Heart right ventricle (tissue), 16 donors: ENCODE measurements around the gene CDKN2AIP. TPM values are rescaled to one million over a fixed set of nuclear protein-coding genes. Genes with fewer than 3 reads are reported as not detected.

Experiments used
- ATAC-seq, 8 donors: fragments of 200-7000 bp; cut with Tn5 transposase; one replicate each; pipeline ENCODE4 v1.9.1; 2020; ENCODE audit warnings: mild to moderate bottlenecking in 8 of 8, moderate library complexity in 8 of 8, moderate number of reproducible peaks in 1 of 8
- DNase-seq, 2 donors: peaks; one replicate each; pipeline ENCODE4 v3.0.0-alpha.2; 2020
- H3K27ac ChIP-seq, 10 donors: fragments of 200-600 bp; sonication (generic) in 2 of 10; one replicate each; pipeline versions ENCODE4 v1.5.0 to v1.8.0; 2020 to 2022; ENCODE audit warnings: mild to moderate bottlenecking in 3 of 10
- H3K27me3 ChIP-seq, 7 donors: fragments of 200-600 bp; one replicate each; pipeline ENCODE4 v1.8.0; 2021 to 2022; ENCODE audit warnings: mild to moderate bottlenecking in 2 of 7
- H3K36me3 ChIP-seq, 9 donors: fragments of 200-600 bp; sonication (generic) in 1 of 9; one replicate each; pipeline versions ENCODE4 v1.5.0 to v1.8.0; 2020 to 2022; ENCODE audit warnings: mild to moderate bottlenecking in 2 of 9
- H3K4me1 ChIP-seq, 9 donors: fragments of 200-600 bp; sonication (generic) in 1 of 9; one replicate each; pipeline versions ENCODE4 v1.5.0 to v1.8.0; 2020 to 2022; ENCODE audit warnings: mild to moderate bottlenecking in 4 of 9
- H3K4me3 ChIP-seq, 10 donors: fragments of 200-600 bp; sonication (generic) in 2 of 10; one replicate each; pipeline versions ENCODE4 v1.5.0 to v1.8.0; 2020 to 2022; ENCODE audit warnings: mild to moderate bottlenecking in 7 of 10, moderate library complexity in 2 of 10
- H3K9me3 ChIP-seq, 11 donors: fragments of 200-600 bp in 10 of 11; sonication (generic) in 2 of 11; one replicate each; pipeline versions ENCODE4 v1.5.0 to v1.8.0; 2013 to 2022; ENCODE audit warnings: mild to moderate bottlenecking in 2 of 11, control low read depth in 1 of 11, moderate library complexity in 1 of 11
- CTCF ChIP-seq, 9 donors: fragments of 200-600 bp; sonication (generic) in 2 of 9; IDR thresholded peaks; one replicate each; pipeline versions ENCODE4 v1.5.0 to v1.8.0; 2021 to 2022; ENCODE audit warnings: antibody characterized with exemption in 9 of 9, mild to moderate bottlenecking in 5 of 9, moderate library complexity in 1 of 9
- WGBS, 2 donors: extraction: QIAGEN DNeasy Blood & Tissue Kit; methylation state at CpG; one replicate each; pipeline ENCODE4 v1.1.7; 2013; ENCODE audit warnings: inconsistent platforms in 1 of 2; 5-methylcytosine and 5-hydroxymethylcytosine counted together
- intact Hi-C, 10 donors: fragments of 100-400 bp; cut with DNase I; formaldehyde crosslinking; loops; one replicate each; pipeline versions ENCODE4 v1.11.1 to v1.14.2; 2022
- polyA plus RNA-seq, 2 donors: library from polyadenylated mRNA; stranded (reverse); fragments of 200-250 nt; gene quantifications; one replicate each; pipeline ENCODE4 v1.2.3, GENCODE V29; 2013
- total RNA-seq, 10 donors: library from RNA; stranded (reverse); fragmentation: NEBNext Ultra II Directional in 3 of 10; extraction: Animal tissue kit (Norgen Biotek cat#: 25700) in 3 of 10; gene quantifications; one replicate each; pipeline versions ENCODE4 v1.2.1 to v1.2.4, GENCODE V29; 2021 to 2023
- donor health status: Arrhythmogenic right ventricular cardiomyopathy.
- donor health status: ischemic (EF 13 %, LVEDD 7.1; RV severe dilation, severe dysfunction).
- donor health status: healthy with polysubstance abuse.
- donor health status: DM: no; HTN: yes; CAD: no.
- donor health status: DM: no; HTN: no; CAD: no.
- donor health status: ischemic (EF 25% LVEDD 6.9; RV normal size, moderate dysfunction).
- donor health status: ischemic (EF 25% LVEDD 5.7; RV mildly dilated, moderate dysfunction).
- donor health status: healthy.
- donor health status: DM: yes; HTN: yes; CAD: no.
- donor health status: Ischemic cardiomyopathy.
- donor health status: ischemic (EF 35%, LVEDD 5.7; RV mildly dilated, moderate dysfunction).
- donor health status: nonischemic (EF 11% LVEDD 7.7; RV severe dilation, severe dysfunction).
- donor health status: DM: yes; HTN: yes; CAD: no.
- donor health status: PGD.
- donor health status: ischemic (EF 29% LVEDD 5.4; RV normal size, mild dysfunction).
- donor health status: nonischemic (EF 23%, LVEDD 6.1; RV moderate dilation, normal function).

The CDKN2AIP gene
- total and polyA plus RNA-seq, 12 donors, result 5.6 to 12.7 (median 9.7) TPM

DNA sequence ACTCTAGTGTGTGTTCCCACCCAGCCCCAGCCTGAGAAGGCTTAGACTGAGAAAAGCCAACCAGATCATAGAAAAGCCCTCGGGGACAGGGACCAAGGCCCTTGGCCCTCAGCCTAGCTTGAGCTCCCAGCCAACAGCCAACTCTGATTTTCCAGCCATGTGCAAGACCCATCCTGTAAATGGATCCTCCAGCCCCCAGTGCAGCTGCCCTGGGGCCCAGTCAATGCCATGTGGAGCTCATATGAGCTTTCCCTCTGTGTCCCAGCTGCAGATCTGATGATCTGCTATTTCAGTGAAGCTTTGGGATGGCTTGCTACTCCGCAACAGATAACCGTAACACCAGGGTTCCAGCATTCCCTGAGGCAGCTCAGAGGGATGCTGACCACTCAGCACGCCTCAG is 40.5 kb upstream of the CDKN2AIP start:
- Histone ChIP-seq H3K4me3 (no peak overlapping the region), H3K27ac (no peak overlapping the region), H3K4me1 (peaks cover 0 to 19% (median 2%) of the 10 kb centered on the region in 9 donors), H3K27me3 (no peaks in the 10 kb centered on the region), H3K36me3 (no peaks in the 10 kb centered on the region), H3K9me3 (no peaks in the 10 kb centered on the region)
- no peak for DNase-seq
- ATAC-seq, result no peak
- 90 to 94% methylated on average over 4 of the region's 4 CpGs for WGBS, 2 donors
- no peak for TF ChIP-seq CTCF (IDR thresholded peaks at IDR 0.05)
- intact Hi-C loops, result loop anchor here in 3 of 10 donors (10.0 kb wide), 2 partner anchors 139 to 469 kb away; no protein-coding TSS in a partner anchor

- TF ChIP-seq CTCF (IDR thresholded peaks at IDR 0.05), result no peak
- 84 to 86% methylated on average over 11 of the region's 11 CpGs for WGBS, 2 donors
- ATAC-seq (no peak), DNase-seq (no peak)
- Histone ChIP-seq H3K36me3 (no peaks in the 10 kb centered on the region), H3K9me3 (no peaks in the 10 kb centered on the region), H3K27ac (no peak overlapping the region), H3K4me3 (no peak overlapping the region), H3K4me1 (peaks cover 0 to 11% (median 0%) of the 10 kb centered on the region in 9 donors), H3K27me3 (no peaks in the 10 kb centered on the region)
- intact Hi-C loops, result loop anchor here in 4 of 10 donors (5.0 to 10.0 kb wide), 3 partner anchors 141 to 471 kb away; no protein-coding TSS in a partner anchor
These were observed 39.1 kb upstream of the CDKN2AIP start for GRCh38 chr4:183405303-183405702.

GRCh38 chr4:183407128-183407585 is 37.3 kb upstream of the CDKN2AIP start:
- H3K27ac ChIP-seq, result peak overlapping the region in 7 of 10 donors; percentile 7 to 76 (median 32)

More at GRCh38 chr4:183407128-183407585, 37.3 kb upstream of the CDKN2AIP start:
- Histone ChIP-seq H3K9me3 (no peaks in the 10 kb centered on the region), H3K4me1 (peaks cover 0 to 11% (median 0%) of the 10 kb centered on the region in 9 donors), H3K4me3 (peak overlapping the region in 9 of 10 donors; percentile 28 to 55 (median 45)), H3K27me3 (no peaks in the 10 kb centered on the region), H3K36me3 (no peaks in the 10 kb centered on the region)
- DNase-seq (peak; percentile 79 to 90), ATAC-seq (peak; percentile 89 to 95 (median 92))
- WGBS, 2 donors, result 0 to 1% methylated on average over 32 of the region's 32 CpGs
- TF ChIP-seq CTCF (IDR thresholded peaks at IDR 0.05), result peak; percentile 92 to 99 (median 96)
- intact Hi-C loops, result loop anchor here in 4 of 10 donors (5.0 to 10.0 kb wide), 3 partner anchors 142 to 472 kb away; no protein-coding TSS in a partner anchor
